DOHH2 (cell line): ENCODE results near the gene FAM241B.

Source experiments
- CTCF ChIP-seq: fragments of 200-600 bp; sonication (generic); IDR thresholded peaks from one replicate; pipeline ENCODE4 v1.5.1; 2014; ENCODE audit warnings: antibody characterized with exemption, mild to moderate bottlenecking, low read depth, low read length; ENCODE audit not compliant: poor library complexity, severe bottlenecking
- EZH2phosphoT487 ChIP-seq: fragments of 200-600 bp; sonication (generic); IDR thresholded peaks from 2 replicates; pipeline ENCODE4 v1.6.1; 2017; ENCODE audit warnings: borderline replicate concordance, mild to moderate bottlenecking, antibody characterized with exemption, low read length, moderate library complexity, mixed read lengths

GRCh38 chr10:69659241-69660038, 29.4 kb downstream of the FAM241B start:
- TF ChIP-seq EZH2phosphoT487, result no peak
- TF ChIP-seq CTCF, result no peak
